ENCODE results near the gene VPS9D1. TPM values are rescaled to one million over a fixed set of nuclear protein-coding genes. Genes with fewer than 3 reads are reported as not detected.

Gene VPS9D1
- polyA plus RNA-seq, 3 donors = 1.2 to 29.7 (median 1.6) TPM

GRCh38 chr16:89742948-89743347, 22.2 kb upstream of the VPS9D1 start:
- Histone ChIP-seq H4K20me1 (ENCODE audit: insufficient read depth, low read length) (peaks cover 46% of the 10 kb centered on the region), H3K79me2 (ENCODE audit: insufficient read depth, low read length) (no peaks in the 10 kb centered on the region), H2AFZ (ENCODE audit: insufficient read depth, low read depth, low read length, poor library complexity, severe bottlenecking) (no peak overlapping the region), H3K9ac (ENCODE audit: insufficient read depth, low read length, poor library complexity, severe bottlenecking) (no peak overlapping the region), H3K36me3 (replicated peaks in 1 of 2; ENCODE audit: control insufficient read depth in 1 of 2, insufficient read depth in 2 of 2, low read length in 2 of 2) (peaks cover 61 to 91% of the 10 kb centered on the region in 2 donors), H3K27ac (ENCODE audit: low read depth in 1 of 2, low read length in 2 of 2) (peak overlapping the region in 1 of 2 donors; percentile 67), H3K9me3 (replicated peaks in 1 of 2; ENCODE audit: control insufficient read depth in 1 of 2, insufficient read depth in 1 of 2, low read length in 2 of 2) (no peaks in the 10 kb centered on the region), H3K4me2 (replicated peaks; ENCODE audit: extremely low read depth, low read length, poor library complexity, severe bottlenecking) (no peak overlapping the region), H3K4me1 (ENCODE audit: control insufficient read depth in 1 of 2, insufficient read depth in 2 of 2, low read length in 2 of 2) (no peaks in the 10 kb centered on the region), H3K4me3 (replicated peaks in 1 of 3; ENCODE audit: low read depth in 2 of 3, low read length in 3 of 3) (no peak overlapping the region), H3K27me3 (ENCODE audit: control insufficient read depth in 2 of 2, insufficient read depth in 2 of 2, low read length in 2 of 2) (no peaks in the 10 kb centered on the region)
- DNase-seq = no peak
- H3K27me3 Mint-ChIP-seq (ENCODE audit: low read depth in 3 of 3) = no peaks in the 10 kb centered on the region
- no peaks in the 10 kb centered on the region for H3K9me3 Mint-ChIP-seq
- intact Hi-C loops (cut with micrococcal nuclease) = no loop called here
- TF ChIP-seq, protein P1, sequence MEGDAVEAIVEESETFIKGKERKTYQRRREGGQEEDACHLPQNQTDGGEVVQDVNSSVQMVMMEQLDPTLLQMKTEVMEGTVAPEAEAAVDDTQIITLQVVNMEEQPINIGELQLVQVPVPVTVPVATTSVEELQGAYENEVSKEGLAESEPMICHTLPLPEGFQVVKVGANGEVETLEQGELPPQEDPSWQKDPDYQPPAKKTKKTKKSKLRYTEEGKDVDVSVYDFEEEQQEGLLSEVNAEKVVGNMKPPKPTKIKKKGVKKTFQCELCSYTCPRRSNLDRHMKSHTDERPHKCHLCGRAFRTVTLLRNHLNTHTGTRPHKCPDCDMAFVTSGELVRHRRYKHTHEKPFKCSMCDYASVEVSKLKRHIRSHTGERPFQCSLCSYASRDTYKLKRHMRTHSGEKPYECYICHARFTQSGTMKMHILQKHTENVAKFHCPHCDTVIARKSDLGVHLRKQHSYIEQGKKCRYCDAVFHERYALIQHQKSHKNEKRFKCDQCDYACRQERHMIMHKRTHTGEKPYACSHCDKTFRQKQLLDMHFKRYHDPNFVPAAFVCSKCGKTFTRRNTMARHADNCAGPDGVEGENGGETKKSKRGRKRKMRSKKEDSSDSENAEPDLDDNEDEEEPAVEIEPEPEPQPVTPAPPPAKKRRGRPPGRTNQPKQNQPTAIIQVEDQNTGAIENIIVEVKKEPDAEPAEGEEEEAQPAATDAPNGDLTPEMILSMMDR (IDR thresholded peaks at IDR 0.05) = no peak
- 89% methylated on average over 4 of the region's 4 CpGs for WGBS (ENCODE audit: insufficient coverage)
- peaks cover 70 to 87% of the 10 kb centered on the region in 2 donors for H3K36me3 Mint-ChIP-seq
- peak overlapping the region in 3 of 7 donors; percentile 35 to 84 (median 74) for H3K27ac Mint-ChIP-seq
- H3K4me3 Mint-ChIP-seq = no peak overlapping the region
- H3K4me1 Mint-ChIP-seq = no peaks in the 10 kb centered on the region

GRCh38 chr16:89741342-89742014, 20.8 kb upstream of the VPS9D1 start:
- H3K79me2 ChIP-seq (ENCODE audit: insufficient read depth, low read length) = no peaks in the 10 kb centered on the region
- H3K27ac Mint-ChIP-seq = peak overlapping the region in 5 of 7 donors; percentile 40 to 76 (median 59)
- peaks cover 61% of the 10 kb centered on the region for H4K20me1 ChIP-seq (ENCODE audit: insufficient read depth, low read length)
- no peaks in the 10 kb centered on the region for H3K27me3 ChIP-seq (ENCODE audit: control insufficient read depth in 2 of 2, insufficient read depth in 2 of 2, low read length in 2 of 2)
- peaks cover 74 to 89% of the 10 kb centered on the region in 2 donors for H3K36me3 Mint-ChIP-seq
- no peak overlapping the region for H3K4me2 ChIP-seq (replicated peaks; ENCODE audit: extremely low read depth, low read length, poor library complexity, severe bottlenecking)
- intact Hi-C loops (cut with micrococcal nuclease) = no loop called here
- H3K9ac ChIP-seq (ENCODE audit: insufficient read depth, low read length, poor library complexity, severe bottlenecking) = no peak overlapping the region
- WGBS (ENCODE audit: insufficient coverage) = 84% methylated on average over 3 of the region's 11 CpGs
- H3K4me1 ChIP-seq (ENCODE audit: control insufficient read depth in 1 of 2, insufficient read depth in 2 of 2, low read length in 2 of 2) = no peaks in the 10 kb centered on the region
- H3K4me3 ChIP-seq (replicated peaks in 1 of 3; ENCODE audit: low read depth in 2 of 3, low read length in 3 of 3) = no peak overlapping the region
- H3K9me3 ChIP-seq (replicated peaks in 1 of 2; ENCODE audit: control insufficient read depth in 1 of 2, insufficient read depth in 1 of 2, low read length in 2 of 2) = no peaks in the 10 kb centered on the region
- H3K36me3 ChIP-seq (replicated peaks in 1 of 2; ENCODE audit: control insufficient read depth in 1 of 2, insufficient read depth in 2 of 2, low read length in 2 of 2) = peaks cover 68 to 93% of the 10 kb centered on the region in 2 donors
- H3K4me1 Mint-ChIP-seq = peaks cover 2% of the 10 kb centered on the region
- H3K9me3 Mint-ChIP-seq = no peaks in the 10 kb centered on the region
- TF ChIP-seq, protein P1 (IDR thresholded peaks at IDR 0.05) = no peak
- H2AFZ ChIP-seq (ENCODE audit: insufficient read depth, low read depth, low read length, poor library complexity, severe bottlenecking) = no peak overlapping the region
- no peaks in the 10 kb centered on the region for H3K27me3 Mint-ChIP-seq (ENCODE audit: low read depth in 3 of 3)
- H3K4me3 Mint-ChIP-seq = no peak overlapping the region
- no peak for DNase-seq
- H3K27ac ChIP-seq (ENCODE audit: low read depth in 1 of 2, low read length in 2 of 2) = peak overlapping the region in 1 of 2 donors; percentile 26

All from CD14-positive monocyte (primary cell).